Natural killer cell (primary cell): ENCODE data around the gene DYNC2LI1. TPM values are rescaled to one million over a fixed set of nuclear protein-coding genes. Genes with fewer than 3 reads are reported as not detected.

ENCODE experiments used
- ATAC-seq, 3 donors: fragments of 150-1000 bp in 2 of 3; fragments of 200-7000 bp in 1 of 3; cut with Tn5 transposase; 1 replicate in 1 of 3; 2 replicates in 2 of 3; pipeline ENCODE4 v1.10.0; 2021; ENCODE audit warnings: mild to moderate bottlenecking in 2 of 3, moderate library complexity in 2 of 3
- DNase-seq, 2 donors: peaks; one replicate each; pipeline versions ENCODE4 v3.0.0 to v3.0.0-alpha.2; 2013 to 2021; ENCODE audit warnings: mixed read lengths in 1 of 2
- H3K27ac ChIP-seq: one replicate; pipeline ENCODE4 v1.5.1; 2013; ENCODE audit warnings: mild to moderate bottlenecking, low read length
- H3K27me3 ChIP-seq: one replicate; pipeline ENCODE4 v1.6.1; 2013; ENCODE audit warnings: low read length; ENCODE audit not compliant: control insufficient read depth, insufficient read depth
- H3K36me3 ChIP-seq: one replicate; pipeline ENCODE4 v1.6.1; 2013; ENCODE audit warnings: low read length; ENCODE audit not compliant: control insufficient read depth, insufficient read depth
- H3K4me1 ChIP-seq: one replicate; pipeline ENCODE4 v1.6.1; 2013; ENCODE audit warnings: low read length; ENCODE audit not compliant: control insufficient read depth, insufficient read depth
- H3K4me3 ChIP-seq: one replicate; pipeline ENCODE4 v1.5.1; 2013; ENCODE audit warnings: low read length
- H3K9me3 ChIP-seq: one replicate; pipeline ENCODE4 v1.6.1; 2013; ENCODE audit warnings: low read length; ENCODE audit not compliant: control insufficient read depth, insufficient read depth
- H3K27ac Mint-ChIP-seq, 2 donors: one replicate each; pipeline ENCODE4 v1.8.0; 2022; ENCODE audit warnings: mild to moderate bottlenecking in 2 of 2, mixed read lengths in 2 of 2, moderate library complexity in 1 of 2
- H3K27me3 Mint-ChIP-seq, 2 donors: one replicate each; pipeline ENCODE4 v1.8.0; 2022; ENCODE audit warnings: low read depth in 2 of 2, mixed read lengths in 2 of 2
- H3K36me3 Mint-ChIP-seq: one replicate; pipeline ENCODE4 v1.8.0; 2022; ENCODE audit warnings: mixed read lengths
- H3K4me1 Mint-ChIP-seq, 2 donors: one replicate each; pipeline ENCODE4 v1.8.0; 2022; ENCODE audit warnings: mixed read lengths in 2 of 2
- H3K4me3 Mint-ChIP-seq: one replicate; pipeline ENCODE4 v1.8.0; 2022; ENCODE audit warnings: mild to moderate bottlenecking, moderate library complexity, mixed read lengths
- H3K9me3 Mint-ChIP-seq, 2 donors: one replicate each; pipeline ENCODE4 v1.8.0; 2022; ENCODE audit warnings: mixed read lengths in 2 of 2
- CTCF ChIP-seq: fragments of 200-600 bp; IDR thresholded peaks from one replicate; pipeline ENCODE4 v1.8.0; 2022; ENCODE audit warnings: antibody characterized with exemption
- WGBS: methylation state at CpG from one replicate; pipeline ENCODE4 v1.1.7; 2013; ENCODE audit warnings: missing lambda C conversion rate; ENCODE audit not compliant: insufficient coverage; 5-methylcytosine and 5-hydroxymethylcytosine counted together
- intact Hi-C: fragments of 100-400 bp; cut with micrococcal nuclease; formaldehyde crosslinking; loops from one replicate; pipeline ENCODE4 v1.14.2; 2022
- total RNA-seq, 4 donors: library from RNA; stranded (reverse); fragments of 120-200 nt in 1 of 4; gene quantifications; one replicate each; pipeline versions ENCODE4 v1.2.3 to v1.2.4, GENCODE V29; 2013 to 2022

Gene DYNC2LI1
- total RNA-seq, 3 donors from 2014 or later (not counting 1 experiment from before 2014, with no cell fraction given) = 2.1 to 4.5 (median 3.2) TPM

- TF ChIP-seq CTCF = no peak
- DNase-seq = no peak
- no peaks in the 10 kb centered on the region for H3K4me1 ChIP-seq
- Mint-ChIP-seq H3K4me3 (no peak overlapping the region), H3K27ac (no peak overlapping the region), H3K36me3 (no peaks in the 10 kb centered on the region), H3K4me1 (no peaks in the 10 kb centered on the region), H3K9me3 (no peaks in the 10 kb centered on the region), H3K27me3 (peaks cover 24 to 29% of the 10 kb centered on the region in 2 donors)
- H3K27me3 ChIP-seq = peaks cover 2% of the 10 kb centered on the region
- ATAC-seq = no peak
- no peak overlapping the region for H3K4me3 ChIP-seq
- WGBS = 83% methylated on average over 8 of the region's 8 CpGs
- H3K9me3 ChIP-seq = no peaks in the 10 kb centered on the region
- no peak overlapping the region for H3K27ac ChIP-seq
- intact Hi-C loops = no loop called here
- H3K36me3 ChIP-seq = no peaks in the 10 kb centered on the region
Measured at GRCh38 chr2:43737097-43737854, 36.6 kb upstream of the DYNC2LI1 start.

GRCh38 chr2:43737855-43738254 is 36.0 kb upstream of the DYNC2LI1 start:
- peaks cover 2% of the 10 kb centered on the region for H3K27me3 ChIP-seq
- ATAC-seq = no peak
- 80% methylated on average over 1 of the region's 2 CpGs for WGBS
- no peaks in the 10 kb centered on the region for H3K9me3 ChIP-seq
- H3K36me3 ChIP-seq = no peaks in the 10 kb centered on the region
- H3K9me3 Mint-ChIP-seq = no peaks in the 10 kb centered on the region
- DNase-seq = no peak
- TF ChIP-seq CTCF = no peak
- H3K4me1 ChIP-seq = no peaks in the 10 kb centered on the region
- no peaks in the 10 kb centered on the region for H3K36me3 Mint-ChIP-seq
- no peak overlapping the region for H3K27ac Mint-ChIP-seq
- intact Hi-C loops = no loop called here
- no peak overlapping the region for H3K4me3 ChIP-seq
- peaks cover 19 to 26% of the 10 kb centered on the region in 2 donors for H3K27me3 Mint-ChIP-seq
- H3K4me1 Mint-ChIP-seq = no peaks in the 10 kb centered on the region
- no peak overlapping the region for H3K4me3 Mint-ChIP-seq
- H3K27ac ChIP-seq = no peak overlapping the region

GRCh38 chr2:43738257-43738656 is 35.6 kb upstream of the DYNC2LI1 start:
- Mint-ChIP-seq H3K4me3 (no peak overlapping the region), H3K27me3 (peaks cover 19 to 22% of the 10 kb centered on the region in 2 donors), H3K36me3 (no peaks in the 10 kb centered on the region), H3K27ac (no peak overlapping the region), H3K9me3 (no peaks in the 10 kb centered on the region), H3K4me1 (no peaks in the 10 kb centered on the region)
- intact Hi-C loops = no loop called here
- no peak for ATAC-seq
- Histone ChIP-seq H3K4me3 (no peak overlapping the region), H3K27ac (no peak overlapping the region), H3K4me1 (no peaks in the 10 kb centered on the region), H3K9me3 (no peaks in the 10 kb centered on the region), H3K36me3 (no peaks in the 10 kb centered on the region), H3K27me3 (peaks cover 2% of the 10 kb centered on the region)
- no peak for DNase-seq
- no peak for TF ChIP-seq CTCF
- WGBS = 90% methylated on average over 1 of the region's 2 CpGs

GRCh38 chr2:43743706-43744105 is 30.1 kb upstream of the DYNC2LI1 start:
- Mint-ChIP-seq H3K27me3 (peaks cover 10 to 18% of the 10 kb centered on the region in 2 donors), H3K4me3 (no peak overlapping the region), H3K4me1 (no peaks in the 10 kb centered on the region), H3K27ac (no peak overlapping the region), H3K36me3 (no peaks in the 10 kb centered on the region), H3K9me3 (no peaks in the 10 kb centered on the region)
- peaks cover 2% of the 10 kb centered on the region for H3K27me3 ChIP-seq
- 95% methylated on average over 5 of the region's 5 CpGs for WGBS
- H3K27ac ChIP-seq = no peak overlapping the region
- no peak overlapping the region for H3K4me3 ChIP-seq
- H3K4me1 ChIP-seq = no peaks in the 10 kb centered on the region
- ATAC-seq (no peak), DNase-seq (no peak)
- intact Hi-C loops = no loop called here
- H3K36me3 ChIP-seq = no peaks in the 10 kb centered on the region
- TF ChIP-seq CTCF = no peak
- no peaks in the 10 kb centered on the region for H3K9me3 ChIP-seq
